Measurements from ENCODE around the gene NSUN3.
A peak's percentile ranks its signal among the peaks of the same experiment; 100 is the strongest.

The NSUN3 gene

DNA sequence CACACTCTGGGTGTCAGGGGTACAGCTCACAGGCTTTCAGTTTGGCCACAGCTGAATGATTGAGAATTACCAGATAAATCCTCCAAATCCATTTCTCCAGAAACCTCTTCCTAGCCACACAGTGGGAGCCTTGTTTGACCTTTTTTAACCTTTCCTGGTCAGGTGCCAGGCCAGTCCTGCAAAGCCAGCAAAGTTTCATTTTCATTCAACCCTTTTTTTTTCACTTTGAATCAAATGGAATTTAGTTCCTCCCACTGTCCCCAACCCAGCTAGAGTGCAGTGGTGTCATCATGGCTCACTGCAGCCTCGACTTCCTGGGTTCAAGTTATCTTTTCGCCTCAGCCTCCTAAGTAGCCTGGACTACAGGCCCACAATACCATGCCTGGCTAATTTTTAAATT lies 67.8 kb downstream of the NSUN3 start:
- DNase-seq (ENCODE audit: low spot score), result no peak

GRCh38 chr3:94132777-94133176 lies 69.9 kb downstream of the NSUN3 start:
- no peak for DNase-seq (ENCODE audit: low spot score)

DNA sequence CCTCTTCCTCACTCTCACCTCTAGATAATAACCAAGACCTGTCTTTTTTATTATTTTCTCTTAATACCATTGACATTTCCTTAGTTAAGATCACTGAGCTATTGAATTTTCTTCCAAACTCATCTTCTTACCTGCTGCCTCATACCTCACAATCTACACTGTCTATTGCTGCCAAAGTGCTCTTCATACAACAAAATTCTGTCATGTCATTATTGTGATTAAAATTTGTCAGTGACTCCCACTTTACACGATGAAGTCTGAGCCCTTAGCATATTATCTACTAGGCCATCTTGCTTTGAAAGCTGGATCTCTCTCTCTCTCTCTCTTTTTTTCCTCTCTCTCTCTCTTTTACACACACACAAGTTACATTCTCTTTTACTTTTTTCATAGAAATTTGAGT lies 73.3 kb downstream of the NSUN3 start:
- no peak for DNase-seq (ENCODE audit: low spot score)

DNA sequence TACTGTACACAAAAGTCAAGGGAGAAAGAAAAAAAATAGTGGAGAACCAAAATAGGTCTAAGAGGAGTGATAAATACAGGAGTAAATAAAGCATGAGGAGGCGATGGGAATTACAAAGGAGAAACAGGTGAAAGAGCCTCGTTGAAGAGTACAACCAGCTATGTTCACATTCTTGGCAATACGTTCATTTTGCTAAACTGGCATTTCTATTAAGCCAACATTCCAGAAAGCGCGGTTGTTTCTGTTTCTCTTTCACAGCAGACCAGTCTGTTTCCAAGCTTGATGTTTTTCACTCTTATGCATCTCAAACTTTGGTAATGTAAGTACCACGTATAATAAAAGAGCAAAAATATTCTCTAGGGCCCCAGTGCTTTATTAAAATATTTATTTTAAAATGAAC lies 74.5 kb downstream of the NSUN3 start:
- no peak for DNase-seq (ENCODE audit: low spot score)

- DNase-seq (ENCODE audit: low spot score), result peak; percentile 59
Observed at GRCh38 chr3:94146455-94146854, 83.6 kb downstream of the NSUN3 start.

GRCh38 chr3:94147012-94147411 lies 84.2 kb downstream of the NSUN3 start:
- no peak for DNase-seq (ENCODE audit: low spot score)

GRCh38 chr3:94150113-94150512 lies 87.3 kb downstream of the NSUN3 start:
- DNase-seq (ENCODE audit: low spot score), result no peak

- no peak for DNase-seq (ENCODE audit: low spot score)
Observed at GRCh38 chr3:94156626-94157025, 93.8 kb downstream of the NSUN3 start.

GRCh38 chr3:94158512-94158911 lies 95.7 kb downstream of the NSUN3 start:
- no peak for DNase-seq (ENCODE audit: low spot score)

DNA sequence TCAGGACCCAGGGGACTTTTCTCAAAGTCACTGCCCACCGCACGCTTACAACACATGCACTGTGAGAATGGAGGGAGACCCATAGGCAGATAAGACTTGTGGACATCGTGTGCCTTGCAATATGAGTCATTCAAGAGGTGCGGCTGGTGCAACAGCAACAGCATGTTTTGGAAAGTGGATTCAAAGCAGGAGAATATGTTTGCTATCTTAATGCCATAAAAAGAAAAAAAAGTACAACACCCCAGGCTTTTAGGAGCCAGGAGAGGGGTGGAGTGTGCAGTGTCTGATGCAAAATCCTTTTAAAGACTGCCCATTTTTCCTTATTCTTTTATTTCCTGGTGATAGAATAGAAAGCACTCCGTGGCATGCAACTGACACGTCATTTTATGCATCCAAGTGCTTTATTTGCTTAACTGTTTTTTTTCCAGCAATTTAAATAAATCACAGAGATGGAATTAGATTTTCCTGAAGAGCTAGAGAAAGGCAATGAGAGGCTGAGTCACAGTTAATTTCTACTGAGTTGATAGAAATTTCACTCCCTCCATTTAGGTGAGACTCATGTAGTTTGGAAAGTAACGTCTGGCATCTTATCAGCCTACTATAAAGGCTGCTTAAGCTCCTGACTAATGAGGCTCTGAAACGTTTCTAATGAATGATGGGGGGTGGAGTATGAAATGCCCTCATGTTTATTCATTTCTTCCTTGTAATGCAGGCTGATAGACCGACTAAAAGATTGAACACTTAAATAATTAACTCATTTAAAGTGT lies 96.4 kb downstream of the NSUN3 start:
- peak; percentile 55 for DNase-seq (ENCODE audit: low spot score)

- DNase-seq (ENCODE audit: low spot score), result peak; percentile 86
Observed at GRCh38 chr3:94162700-94163099, 99.8 kb downstream of the NSUN3 start.

- DNase-seq (ENCODE audit: low spot score), result no peak
Observed at GRCh38 chr3:94167346-94167745, 104.5 kb downstream of the NSUN3 start.

DNA sequence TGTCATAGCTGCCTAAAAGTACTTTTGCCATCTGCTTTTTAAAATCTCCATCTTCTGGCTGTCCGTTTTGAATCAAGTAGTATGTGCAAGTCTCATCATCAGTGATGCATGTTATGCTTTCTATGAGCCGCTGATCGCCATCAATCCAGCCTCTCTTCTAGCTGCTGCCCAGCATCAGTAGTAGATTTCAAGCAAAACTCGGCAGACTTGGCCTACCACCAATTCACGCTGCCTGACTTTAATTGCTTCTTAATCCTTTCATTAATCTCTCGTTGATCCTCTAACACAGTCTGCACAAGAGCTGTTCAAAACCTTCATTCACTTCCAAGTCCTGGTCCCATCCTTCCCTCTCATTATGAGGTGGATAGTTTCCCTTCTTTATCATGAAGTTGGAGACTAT lies 104.9 kb downstream of the NSUN3 start:
- DNase-seq (ENCODE audit: low spot score), result no peak

GRCh38 chr3:94171954-94172353 lies 109.1 kb downstream of the NSUN3 start:
- DNase-seq (ENCODE audit: low spot score), result no peak

GRCh38 chr3:94172695-94173310 lies 109.9 kb downstream of the NSUN3 start:
- DNase-seq (ENCODE audit: low spot score), result no peak

GRCh38 chr3:94173673-94174434 lies 111.0 kb downstream of the NSUN3 start:
- DNase-seq (ENCODE audit: low spot score), result no peak

GRCh38 chr3:94175677-94176076 lies 112.8 kb downstream of the NSUN3 start:
- DNase-seq (ENCODE audit: low spot score), result no peak

DNA sequence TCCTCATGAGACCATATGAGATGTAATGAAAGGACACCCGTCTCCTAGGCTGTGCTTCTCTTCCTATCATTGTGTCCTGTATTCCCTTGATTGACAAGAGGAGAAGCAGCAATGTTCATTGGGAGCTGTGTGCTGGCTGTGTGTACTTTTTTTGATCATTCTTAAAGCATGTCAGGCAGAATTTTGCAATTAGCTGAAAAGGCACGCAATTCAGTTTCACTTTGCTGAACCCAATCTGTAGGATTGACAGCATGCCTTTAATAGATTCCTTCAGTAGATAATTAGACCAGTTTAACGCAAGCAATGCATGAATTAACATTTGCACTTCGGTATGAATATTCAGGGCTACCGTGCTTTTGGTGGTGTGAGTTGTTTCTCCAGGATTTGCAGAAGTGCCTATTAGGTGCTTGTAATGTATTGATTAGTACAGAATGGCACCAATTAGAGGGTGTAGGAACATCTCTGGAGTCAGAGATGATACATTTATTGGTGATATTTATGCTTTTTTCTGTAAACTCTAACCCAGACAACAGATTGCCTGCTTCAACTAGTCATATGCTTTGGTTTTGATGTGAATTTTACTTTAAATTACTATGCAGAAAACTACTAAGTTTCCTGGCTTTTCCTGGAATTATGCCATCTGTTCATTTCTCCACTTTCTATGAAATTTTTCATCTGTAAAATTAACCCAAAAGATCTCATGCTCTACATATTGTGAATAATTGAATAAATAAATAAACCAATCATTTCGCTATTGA lies 114.3 kb downstream of the NSUN3 start:
- DNase-seq (ENCODE audit: low spot score), result no peak
